Stimulated activated CD8-positive, alpha-beta memory T cell treated with anti-CD3 and anti-CD28 coated beads, Interleukin-2, amount 100 ng/mL, for 1 hour (primary cell): ENCODE data around the gene C16orf96.

Experiments used
- DNase-seq, 2 donors: peaks; one replicate each; pipeline ENCODE4 v3.0.0-alpha.2; 2020; ENCODE audit warnings: low read depth in 2 of 2

Gene C16orf96

GRCh38 chr16:4601036-4601863 is 45.1 kb downstream of the C16orf96 start:
- no peak for DNase-seq

DNA sequence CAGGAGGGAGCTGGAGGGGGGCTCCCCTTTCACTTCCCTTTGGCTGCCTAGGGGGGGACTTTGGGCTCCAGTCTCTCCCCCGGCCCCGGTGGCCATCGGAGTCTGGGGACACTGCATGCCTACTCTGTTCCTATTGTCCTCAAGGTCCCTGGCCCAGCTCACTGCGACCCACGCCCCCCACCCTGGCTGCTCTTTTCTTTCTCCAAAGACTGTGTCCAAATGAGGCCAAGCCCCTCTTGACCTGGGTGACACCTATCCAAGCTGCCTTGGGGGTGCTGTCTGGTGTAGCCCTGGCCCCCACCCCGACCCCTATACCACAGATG is 45.7 kb downstream of the C16orf96 start:
- DNase-seq, result no peak

DNA sequence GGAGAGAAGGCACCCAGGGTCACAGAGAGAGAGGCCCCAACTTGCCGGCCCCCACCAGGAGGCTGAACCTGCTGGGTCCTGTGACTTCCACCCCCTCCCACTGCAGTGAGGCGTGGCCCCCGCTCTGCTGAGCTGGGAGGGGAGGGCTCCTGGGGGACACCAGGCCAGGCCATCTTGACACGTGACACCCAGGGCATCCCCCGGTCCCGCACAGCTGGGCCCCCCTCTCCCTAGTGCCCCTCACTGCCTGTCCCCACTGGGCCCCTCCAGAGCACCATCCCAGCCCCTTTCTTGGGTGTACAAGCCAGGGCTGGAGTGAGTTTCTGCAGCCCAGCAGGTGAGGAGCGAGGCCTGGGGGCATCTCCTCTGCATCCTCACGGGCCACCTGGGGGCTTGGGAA is 46.2 kb downstream of the C16orf96 start:
- DNase-seq, result no peak

- no peak for DNase-seq
These were observed 47.6 kb downstream of the C16orf96 start for GRCh38 chr16:4603624-4604170.

- DNase-seq, result no peak
These were observed 48.3 kb downstream of the C16orf96 start for GRCh38 chr16:4604401-4604800.

- no peak for DNase-seq
These were observed 50.2 kb downstream of the C16orf96 start for GRCh38 chr16:4606354-4606753.

DNA sequence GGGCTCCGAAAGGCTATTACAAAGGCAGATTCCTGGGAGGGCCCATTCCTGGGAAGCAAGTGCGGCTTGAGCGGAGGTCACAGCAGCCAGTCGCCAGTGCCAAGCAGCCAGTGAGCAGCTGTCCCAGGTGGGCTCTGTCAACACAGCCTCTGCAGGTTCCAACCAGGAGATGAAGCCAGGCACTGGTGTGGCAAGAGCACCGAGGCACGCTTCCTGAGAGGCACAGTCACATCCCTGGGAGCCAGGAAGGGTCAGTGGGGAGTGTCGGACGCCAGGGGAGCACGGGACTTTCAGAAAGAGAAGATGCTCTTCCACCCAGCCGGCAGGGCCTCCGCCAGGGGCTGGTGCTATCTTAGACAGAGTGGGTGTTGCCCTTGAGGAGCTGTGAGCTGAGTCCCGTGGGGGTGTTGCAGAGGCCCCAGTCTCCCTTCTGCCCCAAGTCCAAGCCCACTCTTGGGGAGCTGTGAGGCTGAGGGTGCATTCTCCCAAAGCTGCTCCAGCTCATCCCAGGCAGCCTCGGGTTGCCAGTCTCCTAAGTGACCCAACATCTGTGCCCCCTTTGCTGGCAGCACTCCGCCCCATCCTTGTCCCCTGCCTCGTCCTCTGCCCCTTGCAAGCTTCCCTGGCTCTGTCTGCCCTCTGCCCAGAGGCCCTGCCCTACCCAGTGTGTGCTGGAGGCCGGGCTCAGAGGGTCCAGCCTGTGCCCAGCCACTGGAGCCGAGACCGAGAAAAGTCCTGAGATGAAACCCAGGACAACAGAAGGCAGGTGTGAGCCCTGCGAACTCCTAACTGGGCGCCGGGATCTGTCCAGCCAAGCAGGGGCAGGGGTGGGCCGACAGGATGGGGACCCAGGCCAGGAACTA is 51.9 kb downstream of the C16orf96 start:
- DNase-seq, result no peak

- DNase-seq, result no peak
These were observed 52.5 kb downstream of the C16orf96 start for GRCh38 chr16:4608704-4608980.

GRCh38 chr16:4609200-4610010 is 53.3 kb downstream of the C16orf96 start:
- DNase-seq, result no peak

DNA sequence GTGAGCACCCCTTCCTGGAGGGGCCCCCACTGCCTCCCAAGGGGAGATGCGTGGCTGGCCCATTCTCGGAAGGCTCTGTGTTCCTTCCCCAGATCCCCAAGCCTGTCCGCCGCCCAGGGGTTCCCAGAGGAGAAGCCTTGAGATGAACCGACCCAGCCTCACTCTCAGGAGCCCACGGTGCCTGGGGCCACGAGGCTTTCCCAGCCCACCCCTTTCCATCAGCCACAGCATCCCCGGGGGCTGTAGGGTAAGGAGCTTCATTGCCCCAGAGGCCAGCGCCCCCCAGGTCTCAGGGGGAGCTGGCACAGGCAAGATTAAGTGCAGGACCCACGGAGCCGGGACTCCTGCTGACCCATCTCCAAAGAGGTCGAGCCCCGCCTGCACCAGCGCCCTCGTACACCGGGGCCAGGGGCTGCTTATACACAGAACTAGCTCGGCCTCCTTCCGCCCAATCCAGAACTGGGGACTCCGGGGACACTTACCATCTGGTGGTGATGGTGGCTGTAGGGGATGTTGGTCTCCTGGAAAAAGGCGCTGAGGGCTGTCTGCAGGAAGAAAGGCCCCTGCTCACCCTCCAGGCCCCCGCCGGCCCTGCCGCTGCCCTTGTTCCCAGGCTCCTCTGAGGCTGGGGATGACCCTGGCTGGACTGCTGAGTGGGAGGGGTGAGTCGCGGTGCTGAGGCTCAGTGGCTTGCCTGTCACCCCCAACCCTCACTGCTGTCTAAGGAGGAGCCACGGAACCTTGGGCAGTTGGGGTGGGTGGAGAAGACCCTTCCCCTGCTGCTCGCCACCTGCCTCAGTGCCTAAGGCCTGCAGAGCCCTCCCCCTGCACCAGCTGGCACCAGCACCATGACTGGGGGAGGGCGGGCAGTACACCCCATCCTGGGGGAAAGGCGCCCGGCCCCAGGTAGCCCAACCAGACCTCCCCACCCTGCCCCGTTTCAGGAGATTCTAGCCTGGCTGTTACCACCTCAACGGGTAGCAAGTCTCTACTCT is 54.2 kb downstream of the C16orf96 start:
- DNase-seq, result no peak

DNA sequence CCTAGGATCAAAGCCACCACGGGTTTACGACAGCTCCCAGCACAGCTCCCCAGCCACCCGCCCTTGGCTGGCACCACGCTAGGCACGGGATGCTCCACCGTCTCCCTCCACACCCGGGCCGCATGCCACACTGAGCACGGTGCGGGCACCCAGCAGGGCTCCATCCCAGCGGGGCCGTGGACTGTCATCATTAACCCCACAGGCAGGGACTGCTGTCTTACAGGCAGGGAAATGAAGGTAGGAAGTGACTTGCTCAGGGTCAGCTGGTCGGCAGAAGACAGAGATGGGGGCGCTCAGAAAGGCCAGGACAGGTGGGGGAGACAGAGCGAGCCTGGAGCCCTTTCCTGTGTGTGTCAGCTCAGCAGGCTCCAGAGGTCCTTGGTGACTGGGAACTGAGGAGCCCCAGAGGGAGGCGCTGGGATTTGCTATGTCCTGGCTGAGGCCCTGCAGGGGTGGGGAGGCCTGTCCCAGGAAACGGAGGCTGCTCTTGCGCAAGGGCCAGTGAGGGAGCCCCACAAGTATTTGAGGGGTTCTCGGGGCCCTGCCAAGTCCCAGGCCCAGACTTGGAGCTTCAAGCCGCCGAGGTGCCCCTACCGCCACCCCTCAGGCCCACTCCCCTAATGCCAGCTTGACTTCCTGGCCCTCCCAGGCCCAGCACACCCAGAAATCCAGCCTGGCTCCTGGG is 55.3 kb downstream of the C16orf96 start:
- DNase-seq, result no peak

GRCh38 chr16:4612474-4612931 is 56.4 kb downstream of the C16orf96 start:
- DNase-seq, result no peak

DNA sequence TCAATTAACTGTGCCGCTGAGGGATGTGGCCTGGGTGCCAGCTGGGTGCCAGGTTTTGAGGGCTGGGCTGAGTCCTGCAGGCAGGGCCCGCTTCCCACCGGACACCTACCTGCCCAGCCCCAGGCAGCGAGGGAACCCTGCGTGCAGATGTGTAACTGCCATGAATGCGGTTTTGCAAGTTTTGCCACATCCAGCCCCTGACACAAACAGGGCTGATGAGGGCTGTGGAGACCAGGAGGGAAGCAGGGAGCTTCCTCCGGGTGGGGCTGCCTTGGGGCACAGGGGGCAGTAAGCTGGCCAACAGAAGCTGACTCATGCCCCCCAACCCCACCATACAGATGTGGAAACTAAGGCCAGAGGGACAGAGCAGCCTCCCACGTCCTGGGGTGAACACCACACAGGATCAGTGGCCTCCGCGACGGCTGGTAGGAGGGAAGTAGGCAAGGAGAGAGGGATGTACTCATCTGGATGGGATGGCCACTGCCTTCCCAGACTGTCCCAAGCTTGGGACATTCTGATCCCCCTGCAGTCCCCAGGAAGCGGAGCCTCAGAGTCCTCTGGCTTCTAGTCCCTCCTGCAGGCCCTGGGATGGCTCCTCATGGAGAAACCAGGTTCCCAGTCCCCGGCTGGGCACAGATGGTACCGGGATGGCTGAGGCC is 57.0 kb downstream of the C16orf96 start:
- no peak for DNase-seq

DNA sequence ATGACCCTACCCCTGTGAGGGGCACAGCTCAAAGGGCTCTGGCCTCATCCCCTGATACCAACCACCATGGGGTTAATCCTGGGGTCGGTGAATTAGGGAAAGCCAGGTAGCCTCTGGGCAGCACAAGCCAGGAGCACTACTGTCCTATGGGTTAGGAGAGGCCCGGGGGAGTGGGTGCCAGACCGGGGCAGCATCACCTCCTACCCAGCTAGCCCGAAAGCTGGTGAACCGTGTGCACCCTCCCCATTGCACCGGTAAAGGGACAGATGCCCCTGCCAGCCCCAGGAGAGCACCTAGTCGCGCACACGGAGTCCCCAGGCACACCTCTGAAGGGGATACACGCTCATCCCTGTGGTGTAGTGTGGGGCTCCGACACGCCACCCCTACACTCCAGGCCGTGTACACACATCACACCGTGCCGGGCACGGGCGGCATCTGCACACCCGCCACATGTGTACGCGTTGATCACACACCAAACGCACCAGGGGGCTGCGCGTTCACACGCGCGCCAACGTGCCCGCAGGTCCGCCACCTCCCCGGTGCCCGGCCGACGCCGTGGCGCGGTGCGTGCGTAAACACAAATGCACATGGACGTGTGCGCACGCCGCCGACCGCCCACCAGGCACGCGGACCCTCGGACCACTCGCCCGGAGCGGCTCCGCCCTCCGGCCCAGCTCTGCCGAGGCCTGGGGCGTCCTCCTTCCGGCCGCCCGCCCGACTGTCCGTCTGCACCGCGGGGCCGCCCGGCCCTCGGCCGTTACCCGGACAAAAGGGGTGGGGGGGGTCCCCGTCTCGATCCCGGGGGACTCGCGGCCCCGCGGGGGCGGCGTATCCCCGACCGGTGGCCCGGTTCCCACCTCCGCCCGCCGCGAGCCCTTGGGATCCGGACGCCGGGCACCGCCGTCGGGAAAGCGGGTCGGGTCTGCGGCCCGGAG is 57.8 kb downstream of the C16orf96 start:
- DNase-seq, result no peak

DNA sequence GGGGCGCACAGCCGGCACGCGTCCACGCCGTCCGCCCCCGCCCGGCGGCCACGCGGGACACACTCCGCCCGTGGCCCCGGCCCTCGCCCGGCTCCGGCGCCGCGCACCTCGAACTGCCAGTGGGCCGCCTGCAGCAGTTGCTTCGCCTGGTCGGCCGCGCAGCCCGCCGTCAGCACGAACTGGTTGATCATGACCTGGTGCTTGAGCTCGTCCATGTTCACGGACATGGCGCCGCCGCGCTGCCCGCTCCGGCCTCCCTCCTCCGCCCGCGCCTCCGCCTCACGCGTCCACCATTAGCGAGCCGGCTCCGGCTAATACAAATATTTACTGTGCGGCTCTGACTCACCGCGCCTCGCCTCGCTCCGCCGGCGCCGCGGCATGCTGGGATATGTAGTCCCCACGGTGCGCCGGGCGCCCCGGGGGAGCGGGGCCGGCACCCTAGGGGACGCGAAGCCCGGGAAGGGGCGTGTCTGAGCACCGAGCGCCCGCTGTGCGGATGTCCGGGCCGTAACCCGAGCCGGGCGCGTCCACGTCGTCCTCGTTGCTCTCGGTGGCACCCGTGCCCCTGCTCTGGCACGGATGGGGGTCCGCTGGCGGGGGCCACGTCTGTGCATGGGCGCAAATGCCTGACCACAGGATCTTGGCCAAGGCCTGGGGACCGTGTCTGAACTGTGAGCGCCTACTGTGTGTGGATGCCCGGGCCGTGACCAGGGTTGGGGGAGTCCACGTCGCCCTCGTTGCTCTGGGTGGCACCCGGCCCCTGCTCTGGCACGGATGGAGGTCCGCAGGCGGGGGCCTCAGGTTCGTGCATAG is 58.6 kb downstream of the C16orf96 start, which contains the start of gene UBALD1:
UBALD1 (minus strand) TSS at position 318 of the 813 bp plus-strand sequence; CDS start at position 227, 91 bp downstream.
- DNase-seq, result peak; percentile 50 to 64

- DNase-seq, result no peak
These were observed 59.4 kb downstream of the C16orf96 start for GRCh38 chr16:4615384-4616046.
